HG03280 (cell line): ENCODE data around the gene TRMT5.

ENCODE experiments used
- ATAC-seq: cut with Tn5 transposase; IDR thresholded peaks from one replicate; pipeline ENCODE4 v1.9.1; 2021; ENCODE audit warnings: mild to moderate bottlenecking, moderate library complexity; ENCODE audit not compliant: unreplicated experiment

The TRMT5 gene

DNA sequence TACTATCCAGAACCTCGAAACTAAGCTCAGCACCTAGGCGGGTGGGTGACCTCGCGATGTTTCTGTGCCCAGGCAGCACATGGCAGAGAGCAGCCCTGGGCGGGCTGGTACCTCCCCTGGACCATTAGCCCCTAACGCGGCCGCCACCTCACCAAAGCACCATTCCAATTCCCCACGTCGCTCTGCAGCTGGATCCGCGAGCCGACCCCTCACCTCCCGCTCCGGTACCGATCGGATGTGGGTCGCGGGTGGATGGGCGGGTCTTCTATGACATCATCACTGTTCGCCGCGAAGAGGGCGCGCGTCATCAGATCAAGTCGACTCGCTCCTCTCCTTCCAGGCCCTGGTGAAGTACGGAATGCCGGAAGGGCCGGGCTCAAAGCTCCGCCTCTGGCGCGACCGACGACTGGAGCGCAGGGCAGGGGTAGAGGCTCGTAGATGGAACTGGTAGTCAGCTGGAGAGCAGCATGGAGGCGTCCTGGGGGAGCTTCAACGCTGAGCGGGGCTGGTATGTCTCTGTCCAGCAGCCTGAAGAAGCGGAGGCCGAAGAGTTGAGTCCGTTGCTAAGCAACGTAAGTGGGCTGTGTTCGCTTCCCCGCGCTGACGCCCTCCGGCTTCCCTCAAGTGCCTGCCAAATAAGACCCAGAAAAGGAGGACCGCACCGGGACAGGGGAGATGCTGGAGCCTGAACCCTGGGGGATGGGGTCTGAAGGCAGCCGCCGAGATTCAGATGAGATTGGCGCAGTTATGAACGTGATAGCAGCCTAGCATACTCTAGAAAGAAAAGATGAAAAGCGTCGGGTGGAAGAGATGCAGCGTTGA, at the start of gene TRMT5, which contains the start of gene SLC38A6:
Gene TRMT5, minus strand, starts transcription at position 269 of the 822 bp plus-strand sequence. Its CDS starts 106 bp downstream, at position 163.
Gene SLC38A6, plus strand, starts transcription at position 435 of the 822 bp plus-strand sequence. Its CDS starts 33 bp downstream, at position 468.
- peak; percentile 86 for ATAC-seq

DNA sequence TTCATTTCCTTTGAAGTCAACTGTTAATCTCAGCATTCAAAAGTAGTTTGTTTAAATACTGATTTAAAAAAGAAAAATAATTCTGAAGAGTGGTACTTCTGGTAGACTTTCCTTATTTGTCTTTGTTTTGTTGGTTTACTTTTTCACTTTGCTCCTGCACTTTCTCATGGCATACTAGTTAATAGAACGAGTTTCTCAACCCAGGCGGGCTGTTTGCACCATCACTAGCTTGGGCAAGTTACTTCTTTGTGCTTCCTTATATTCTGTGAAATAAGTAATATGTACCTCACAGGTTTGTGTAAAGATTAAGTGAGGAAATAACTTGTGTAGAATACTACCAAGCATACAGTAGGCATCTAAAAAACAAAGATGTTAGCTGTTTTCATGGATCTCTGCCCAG, 45.6 kb upstream of the TRMT5 start:
- no peak for ATAC-seq

GRCh38 chr14:61025251-61026223, 44.7 kb upstream of the TRMT5 start:
- ATAC-seq, result no peak

DNA sequence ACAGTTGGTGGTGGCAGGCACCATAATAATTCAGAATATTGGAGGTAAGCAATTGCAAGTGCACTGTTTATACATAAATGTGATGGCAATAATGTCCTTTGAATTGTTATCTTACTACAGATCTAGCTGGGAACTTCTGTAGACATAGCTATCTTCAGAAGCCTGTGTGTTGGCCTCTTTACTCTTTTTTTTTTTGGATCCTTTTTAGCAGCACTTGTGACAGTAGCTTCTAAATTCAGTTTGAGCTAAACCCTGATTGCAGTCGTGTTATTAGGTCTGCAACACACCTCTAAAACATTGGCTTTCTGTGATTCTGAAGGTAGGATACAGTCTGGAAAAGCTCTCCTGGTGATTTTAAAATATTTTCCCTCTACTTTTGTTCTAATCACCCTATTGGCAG, 38.7 kb upstream of the TRMT5 start:
- ATAC-seq, result no peak

GRCh38 chr14:61003571-61003970, 22.7 kb upstream of the TRMT5 start:
- ATAC-seq, result no peak

- ATAC-seq, result no peak
Measured at GRCh38 chr14:60999536-60999935, 18.7 kb upstream of the TRMT5 start.

GRCh38 chr14:60998617-60999016, 17.7 kb upstream of the TRMT5 start:
- ATAC-seq, result no peak

GRCh38 chr14:60989599-60989998, 8.7 kb upstream of the TRMT5 start:
- no peak for ATAC-seq

GRCh38 chr14:60986500-60986899, 5.6 kb upstream of the TRMT5 start:
- ATAC-seq, result no peak

GRCh38 chr14:60984196-60984595, 3.3 kb upstream of the TRMT5 start:
- ATAC-seq, result no peak

DNA sequence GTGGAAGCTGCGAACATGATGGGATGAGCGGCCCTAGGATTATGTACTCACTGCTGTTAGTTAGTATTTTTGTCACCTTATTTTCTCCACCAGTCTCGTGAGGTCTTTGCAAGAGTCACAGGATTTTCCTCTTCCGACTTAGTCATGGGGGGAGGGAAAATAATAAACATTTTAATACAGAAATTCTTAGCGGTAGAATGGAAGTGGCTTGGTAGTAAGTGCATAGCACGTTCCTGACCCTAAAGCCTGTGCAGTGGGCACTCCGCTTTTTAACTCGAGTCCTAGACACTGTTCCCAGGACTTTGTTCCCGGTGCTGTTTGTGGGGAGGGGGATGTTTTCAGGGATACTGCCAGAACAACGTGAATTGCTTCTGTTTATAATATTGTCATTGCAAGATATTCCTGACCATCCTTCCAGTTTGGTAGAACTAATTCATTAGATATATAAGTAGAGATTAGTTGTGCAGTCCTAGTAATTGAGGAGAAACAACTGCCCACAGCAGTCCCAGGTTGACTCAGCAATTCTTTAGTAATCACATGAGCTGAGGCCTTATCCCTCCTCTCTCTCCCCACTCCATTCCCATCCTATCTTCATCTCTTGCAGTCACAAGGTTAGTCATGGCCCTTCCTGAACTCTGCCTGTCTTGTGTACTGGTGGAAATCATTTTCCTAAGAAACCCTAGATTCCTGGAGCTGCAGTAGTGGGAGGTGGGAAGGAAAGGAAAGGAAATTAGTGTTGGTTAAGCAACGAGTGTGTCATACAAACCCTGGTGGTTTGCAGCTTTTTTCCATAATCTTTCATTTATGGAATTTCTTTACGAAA, 965 bp upstream of the TRMT5 start:
- no peak for ATAC-seq

DNA sequence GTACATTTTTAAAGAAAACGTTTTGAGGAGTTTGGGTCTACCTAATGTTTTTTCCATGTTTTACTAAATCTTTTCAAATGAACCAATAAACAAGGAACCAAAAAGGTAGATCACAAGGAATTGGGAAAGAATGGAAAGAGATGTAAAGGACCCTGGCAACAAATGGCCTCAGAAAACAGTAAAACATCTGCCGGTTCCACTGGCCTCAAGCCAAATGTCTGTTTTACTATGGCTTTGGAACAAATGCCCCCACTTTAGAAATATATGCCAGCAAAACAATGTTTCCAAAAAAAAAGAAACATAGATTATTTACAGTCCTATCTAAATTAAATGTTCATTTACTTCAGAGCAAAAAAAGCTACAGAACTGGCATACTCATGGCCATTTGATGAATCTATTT, 3.0 kb downstream of the TRMT5 start:
- ATAC-seq, result no peak

GRCh38 chr14:60975551-60975950, 5.3 kb downstream of the TRMT5 start:
- no peak for ATAC-seq

GRCh38 chr14:60974090-60974651, 6.7 kb downstream of the TRMT5 start:
- ATAC-seq, result no peak

DNA sequence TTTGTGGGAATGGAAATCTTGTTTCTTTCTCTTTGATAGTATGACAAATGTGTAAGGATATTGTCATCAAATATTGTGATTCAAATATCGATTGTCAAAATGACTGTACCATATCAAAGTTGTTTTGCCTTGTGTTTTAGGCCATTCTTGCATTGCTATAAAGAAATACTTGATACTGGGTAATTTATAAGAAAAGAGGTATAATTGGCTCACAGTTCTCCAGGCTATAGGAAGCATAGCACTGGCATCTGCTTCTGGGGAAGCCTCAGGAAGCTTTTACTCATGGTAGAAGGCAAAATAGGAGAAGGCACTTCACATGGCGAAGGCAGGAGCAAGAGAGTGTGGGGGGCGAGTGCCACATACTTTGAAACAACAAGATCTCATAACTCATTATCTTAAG, 7.8 kb downstream of the TRMT5 start:
- ATAC-seq, result no peak

DNA sequence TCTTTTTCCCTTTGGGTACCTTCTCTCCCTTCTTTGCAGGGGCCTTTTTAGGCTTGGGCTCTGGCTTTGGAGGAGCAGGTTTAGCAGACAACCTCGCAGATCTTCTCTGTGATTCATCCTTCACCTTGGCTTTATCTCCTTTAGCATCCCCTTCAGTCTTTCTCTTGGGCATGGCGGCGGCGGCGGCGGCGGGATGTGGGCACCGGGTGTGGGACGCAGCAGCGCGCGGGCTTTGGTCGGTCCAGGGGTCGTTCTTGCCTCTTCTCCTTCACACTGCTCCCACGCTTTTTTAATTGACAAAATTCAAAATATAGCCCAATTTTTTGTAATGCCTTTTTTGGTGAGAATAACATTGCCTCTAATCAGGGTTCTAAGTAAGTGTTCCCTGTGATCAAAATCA, 8.6 kb downstream of the TRMT5 start:
- ATAC-seq, result no peak

GRCh38 chr14:60971271-60971670, 9.6 kb downstream of the TRMT5 start:
- ATAC-seq, result no peak

GRCh38 chr14:60970146-60970545, 10.7 kb downstream of the TRMT5 start:
- no peak for ATAC-seq

DNA sequence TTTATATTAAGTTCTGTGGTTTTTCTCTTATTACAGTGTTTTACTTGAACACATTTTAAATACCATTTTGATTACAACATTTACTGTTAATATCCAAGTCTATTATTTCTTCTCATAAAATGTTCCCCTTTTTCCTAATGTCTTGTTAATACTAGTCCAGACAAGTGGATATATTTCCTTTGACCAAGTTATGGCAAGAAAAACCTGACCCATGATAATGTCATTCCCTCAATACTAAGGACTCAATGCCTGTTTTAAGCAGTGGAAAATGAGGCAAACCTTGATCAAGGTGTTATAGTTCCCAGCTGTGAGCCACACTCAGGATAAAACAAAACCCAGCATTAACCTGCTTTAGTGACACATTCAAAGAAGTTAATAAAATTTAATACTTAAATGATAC, 12.2 kb downstream of the TRMT5 start:
- ATAC-seq, result no peak

- ATAC-seq, result no peak
Measured at GRCh38 chr14:60968099-60968498, 12.8 kb downstream of the TRMT5 start.
